GM21360 (cell line): ENCODE measurements around the gene DDX47.
"Not testable (repeated sequence)": the region's sequence is repeated elsewhere in the genome, so short reads cannot be mapped to it uniquely, and the experiment has no call there.

ENCODE experiments used
- ATAC-seq: cut with Tn5 transposase; IDR thresholded peaks from one replicate; pipeline ENCODE4 v1.9.1; 2021; ENCODE audit warnings: mild to moderate bottlenecking, moderate library complexity; ENCODE audit not compliant: unreplicated experiment

The DDX47 gene

GRCh38 chr12:12870465-12870864 is 57.3 kb downstream of the DDX47 start:
- no peak for ATAC-seq

- ATAC-seq, result no peak
These were observed 58.5 kb downstream of the DDX47 start for GRCh38 chr12:12871587-12872138.

DNA sequence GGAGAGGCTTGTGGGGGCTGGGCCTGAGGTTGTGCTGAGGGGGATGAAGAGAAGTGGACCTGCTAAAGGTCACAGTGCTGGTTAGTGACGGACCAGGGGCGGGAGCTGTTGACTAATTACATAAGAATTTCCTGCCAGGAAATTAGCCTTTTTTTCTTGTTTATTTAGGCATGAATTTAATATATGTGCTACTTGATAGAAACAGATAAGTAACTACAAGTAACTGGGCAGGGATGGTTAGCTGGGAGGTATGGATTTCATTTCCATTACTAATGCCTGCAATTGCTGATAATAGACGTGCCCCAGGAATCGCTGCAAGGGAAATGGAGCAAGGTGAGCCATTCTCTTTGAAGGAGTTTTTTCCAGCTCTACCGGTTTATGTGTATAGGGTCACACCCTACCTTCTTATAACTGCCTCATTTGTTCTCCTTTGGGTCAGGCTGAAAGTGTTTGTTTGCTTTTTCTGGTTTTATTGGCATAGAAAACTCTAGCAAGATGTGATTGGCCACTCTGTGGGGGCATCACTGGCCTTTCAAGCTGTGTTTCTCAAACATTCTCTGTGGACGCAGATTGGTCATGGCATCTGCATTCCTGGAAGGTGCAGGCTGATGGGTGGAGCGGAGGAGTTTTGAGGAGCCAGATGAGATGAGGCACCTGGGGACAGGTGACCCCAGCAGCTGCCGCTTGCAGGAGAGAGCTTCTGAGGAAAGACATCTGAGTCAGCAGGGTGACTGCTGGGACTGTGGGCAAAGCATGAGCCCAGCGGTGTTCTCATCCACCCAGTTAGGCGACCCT is 59.2 kb downstream of the DDX47 start:
- ATAC-seq, result no peak

- ATAC-seq, result no peak
These were observed 59.8 kb downstream of the DDX47 start for GRCh38 chr12:12872934-12873275.

DNA sequence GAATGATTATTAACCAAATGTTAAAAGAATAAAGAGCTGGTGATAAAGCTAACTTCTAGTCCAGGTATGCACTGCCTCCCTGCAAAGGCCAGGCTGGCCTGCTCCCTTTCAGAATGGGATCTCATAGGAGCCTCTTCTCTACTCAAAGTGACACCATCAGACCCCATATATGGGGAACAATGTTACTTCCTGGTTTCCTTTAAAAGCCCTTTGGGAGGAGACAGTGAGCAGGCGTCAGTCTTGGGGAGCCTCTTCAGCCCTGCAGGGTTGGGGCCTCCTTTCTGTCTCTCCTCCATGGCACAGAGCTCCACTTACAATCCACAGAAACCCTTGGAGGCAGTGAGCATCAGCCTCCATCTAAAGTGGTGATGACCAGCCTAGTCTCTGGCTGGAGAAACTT is 60.9 kb downstream of the DDX47 start:
- ATAC-seq, result no peak

GRCh38 chr12:12875301-12875700 is 62.2 kb downstream of the DDX47 start:
- ATAC-seq, result not testable (repeated sequence)

DNA sequence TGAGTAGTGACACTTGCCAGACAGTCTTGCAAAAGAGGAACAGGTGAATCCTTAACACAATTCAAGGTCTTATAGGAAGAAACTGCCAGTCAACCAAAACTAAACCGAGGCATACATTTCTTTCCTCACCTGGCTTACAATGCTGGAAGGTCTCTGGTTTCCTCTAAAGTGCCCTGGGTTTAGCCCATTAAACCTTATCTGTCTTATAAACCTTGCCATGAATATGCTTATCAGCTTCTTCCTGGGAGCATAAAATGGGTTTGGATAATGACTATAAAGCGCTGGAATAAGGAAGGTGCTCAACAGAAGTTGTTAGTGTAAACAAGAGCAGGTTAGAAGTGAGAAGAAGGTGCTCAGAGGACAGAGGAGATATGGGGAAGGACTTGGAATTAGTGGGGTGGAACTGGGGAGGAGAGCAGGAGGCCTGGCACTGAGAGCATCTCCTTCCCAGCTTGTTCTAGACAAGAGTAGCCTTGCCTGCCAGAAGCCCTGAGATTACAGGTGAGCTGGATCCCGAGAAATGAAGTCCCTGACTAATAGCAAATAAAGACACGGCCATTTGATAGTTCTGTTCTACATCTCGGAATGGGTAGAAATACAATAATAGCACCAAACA is 64.1 kb downstream of the DDX47 start:
- no peak for ATAC-seq

GRCh38 chr12:12877781-12878455 is 64.8 kb downstream of the DDX47 start:
- no peak for ATAC-seq
